Lower lobe of right lung (tissue), 2 donors: ENCODE data around the gene LHFPL3. TPM values are rescaled to one million over a fixed set of nuclear protein-coding genes. Genes with fewer than 3 reads are reported as not detected.
A peak's percentile ranks its signal among the peaks of the same experiment; 100 is the strongest.
"Not testable (repeated sequence)": the region's sequence is repeated elsewhere in the genome, so short reads cannot be mapped to it uniquely, and the experiment has no call there.

ENCODE experiments used
- ATAC-seq, 2 donors: fragments of 200-7000 bp; cut with Tn5 transposase; one replicate each; pipeline ENCODE4 v1.9.1; 2020 to 2022; ENCODE audit warnings: mild to moderate bottlenecking in 2 of 2, moderate library complexity in 2 of 2
- DNase-seq: peaks from one replicate; pipeline ENCODE4 v3.0.0-alpha.2; 2020
- H3K27ac ChIP-seq: fragments of 200-600 bp; one replicate; pipeline ENCODE4 v1.8.0; 2022
- H3K27me3 ChIP-seq: fragments of 200-600 bp; one replicate; pipeline ENCODE4 v1.8.0; 2022; ENCODE audit warnings: low read depth
- H3K36me3 ChIP-seq: fragments of 200-600 bp; one replicate; pipeline ENCODE4 v1.8.0; 2022; ENCODE audit warnings: mild to moderate bottlenecking
- H3K4me1 ChIP-seq: fragments of 200-600 bp; one replicate; pipeline ENCODE4 v1.8.0; 2022
- H3K4me3 ChIP-seq: fragments of 200-600 bp; one replicate; pipeline ENCODE4 v1.8.0; 2022; ENCODE audit warnings: mild to moderate bottlenecking
- H3K9me3 ChIP-seq: fragments of 200-600 bp; one replicate; pipeline ENCODE4 v1.8.0; 2022
- CTCF ChIP-seq: fragments of 200-600 bp; IDR thresholded peaks from one replicate; pipeline ENCODE4 v1.8.0; 2022; ENCODE audit warnings: antibody characterized with exemption, mild to moderate bottlenecking
- intact Hi-C: fragments of 100-400 bp; cut with DNase I; formaldehyde crosslinking; loops from one replicate; pipeline ENCODE4 v1.11.0; 2022
- total RNA-seq: library from RNA; stranded (reverse); fragmentation: NEBNext Ultra II Directional; extraction: Animal tissue kit (Norgen Biotek cat#: 25700); gene quantifications from one replicate; pipeline ENCODE4 v1.2.1, GENCODE V29; 2021
- donor health status: DM: no; HTN: yes; CAD: no; lungs with severe emphysema.

Gene LHFPL3
- total RNA-seq, 1 donor from 2014 or later = not detected

- no peaks in the 10 kb centered on the region for H3K27me3 ChIP-seq
- intact Hi-C loops = no loop called here
- H3K9me3 ChIP-seq = no peaks in the 10 kb centered on the region
- no peak overlapping the region for H3K27ac ChIP-seq
- DNase-seq = no peak
- no peaks in the 10 kb centered on the region for H3K4me1 ChIP-seq
- no peak overlapping the region for H3K4me3 ChIP-seq
- H3K36me3 ChIP-seq = no peaks in the 10 kb centered on the region
- ATAC-seq = no peak
- no peak for TF ChIP-seq CTCF
These were observed 222.0 kb downstream of the LHFPL3 start for GRCh38 chr7:104550362-104550761.

- intact Hi-C loops = no loop called here
- ATAC-seq (no peak), DNase-seq (no peak)
These were observed 222.8 kb downstream of the LHFPL3 start for GRCh38 chr7:104551226-104551625.

GRCh38 chr7:104552102-104552501, 223.7 kb downstream of the LHFPL3 start:
- TF ChIP-seq CTCF = no peak
- intact Hi-C loops = no loop called here
- Histone ChIP-seq H3K9me3 (no peaks in the 10 kb centered on the region), H3K4me3 (no peak overlapping the region), H3K4me1 (no peaks in the 10 kb centered on the region), H3K27ac (no peak overlapping the region), H3K36me3 (no peaks in the 10 kb centered on the region), H3K27me3 (no peaks in the 10 kb centered on the region)
- ATAC-seq (peak; percentile 49 to 50), DNase-seq (no peak)

More at GRCh38 chr7:104551226-104551625, 222.8 kb downstream of the LHFPL3 start:
- H3K4me3 ChIP-seq = no peak overlapping the region
- H3K36me3 ChIP-seq = no peaks in the 10 kb centered on the region
- no peaks in the 10 kb centered on the region for H3K4me1 ChIP-seq
- H3K27ac ChIP-seq = no peak overlapping the region
- H3K27me3 ChIP-seq = no peaks in the 10 kb centered on the region
- no peak for TF ChIP-seq CTCF
- H3K9me3 ChIP-seq = no peaks in the 10 kb centered on the region

- no peak overlapping the region for H3K4me3 ChIP-seq
- no peak overlapping the region for H3K27ac ChIP-seq
- no peaks in the 10 kb centered on the region for H3K9me3 ChIP-seq
- no peak for TF ChIP-seq CTCF
- intact Hi-C loops = no loop called here
- no peaks in the 10 kb centered on the region for H3K4me1 ChIP-seq
- ATAC-seq = no peak
- no peak for DNase-seq
- no peaks in the 10 kb centered on the region for H3K27me3 ChIP-seq
- H3K36me3 ChIP-seq = no peaks in the 10 kb centered on the region
These were observed 224.7 kb downstream of the LHFPL3 start for GRCh38 chr7:104553074-104553473.

- H3K36me3 ChIP-seq, H3K4me3 ChIP-seq, intact Hi-C loops, DNase-seq, H3K9me3 ChIP-seq, ATAC-seq, H3K4me1 ChIP-seq, H3K27me3 ChIP-seq, H3K27ac ChIP-seq: not testable (repeated sequence)
These were observed 235.0 kb downstream of the LHFPL3 start for GRCh38 chr7:104563350-104563901.

- Histone ChIP-seq H3K27ac (no peak overlapping the region), H3K36me3 (no peaks in the 10 kb centered on the region), H3K4me3 (no peak overlapping the region), H3K9me3 (no peaks in the 10 kb centered on the region), H3K27me3 (no peaks in the 10 kb centered on the region), H3K4me1 (no peaks in the 10 kb centered on the region)
- TF ChIP-seq CTCF = no peak
- ATAC-seq (no peak), DNase-seq (no peak)
- intact Hi-C loops = no loop called here
These were observed 241.3 kb downstream of the LHFPL3 start for GRCh38 chr7:104569751-104570150.
